SIG-M5 treated with dmso at 0.1 percent for 504 hours (cell line): Measurements from ENCODE around the gene ZNF230.

ENCODE experiments used
- DNase-seq: peaks from one replicate; lab custom pipeline; 2025; ENCODE audit not compliant: unreplicated experiment; lab: John Stamatoyannopoulos, UW

ZNF230 gene

GRCh38 chr19:44032001-44032610 is 29.3 kb downstream of the ZNF230 start:
- DNase-seq, result no peak

- no peak for DNase-seq
These were observed 39.4 kb downstream of the ZNF230 start for GRCh38 chr19:44042147-44042546.

- DNase-seq, result no peak
These were observed 48.2 kb downstream of the ZNF230 start for GRCh38 chr19:44050740-44051649.

GRCh38 chr19:44051650-44052402 is 49.1 kb downstream of the ZNF230 start, which contains the start of gene ZNF223:
Gene ZNF223, plus strand, starts transcription at chr19:44052036. Its CDS starts 3,141 bp downstream, at chr19:44055177.
- peak; percentile 67 for DNase-seq

- DNase-seq, result no peak
These were observed 53.1 kb downstream of the ZNF230 start for GRCh38 chr19:44055870-44056269.

GRCh38 chr19:44059229-44059628 is 56.5 kb downstream of the ZNF230 start:
- DNase-seq, result no peak

- no peak for DNase-seq
These were observed 58.3 kb downstream of the ZNF230 start for GRCh38 chr19:44061038-44061437.
